Caco-2 (cell line): ENCODE data around the gene SPTBN1. TPM values are rescaled to one million over a fixed set of nuclear protein-coding genes. Genes with fewer than 3 reads are reported as not detected.
A peak's percentile ranks its signal among the peaks of the same experiment; 100 is the strongest.

Source experiments
- BruUV-seq: library from RNA; stranded (reverse); fragments of 400-500 nt; replicated peaks from 2 replicates; lab custom pipeline; 2021; lab: Mats Ljungman, UMichigan
- CTCF ChIA-PET: fragments of 300-600 bp; sonication (Branson Sonifier 250); formaldehyde crosslinking; loops from one replicate; lab custom pipeline; 2022; ENCODE audit warnings: antibody characterized with exemption; lab: Charles Lee
- POLR2A ChIA-PET: fragments of 300-600 bp; sonication (Branson Sonifier 250); formaldehyde crosslinking; loops from one replicate; lab custom pipeline; 2022; ENCODE audit warnings: antibody characterized with exemption; lab: Charles Lee
- DNase-seq, 2 experiments: peaks; one replicate each; pipeline versions ENCODE4 v3.0.0 to v3.0.0-alpha.2; 2020 to 2022
- H3K27me3 ChIP-seq: replicated peaks from 2 replicates; pipeline ENCODE4 v1.6.0; 2011; ENCODE audit warnings: low read length; ENCODE audit not compliant: control insufficient read depth, insufficient read depth
- H3K36me3 ChIP-seq: 2 replicates; pipeline ENCODE4 v1.5.1; 2011; ENCODE audit warnings: low read length; ENCODE audit not compliant: control insufficient read depth, insufficient read depth
- H3K4me1 ChIP-seq: fragments of 250-450 bp; sonication (Bioruptor Pico); 2 replicates; pipeline ENCODE4 v1.5.1; 2020; ENCODE audit warnings: mild to moderate bottlenecking
- H3K4me3 ChIP-seq: 2 replicates; pipeline ENCODE4 v1.5.1; 2011; ENCODE audit warnings: low read depth, mild to moderate bottlenecking, control low read depth, low read length
- H3K9me3 ChIP-seq: fragments of 250-450 bp; sonication (Bioruptor Pico); 2 replicates; pipeline ENCODE4 v1.5.1; 2020; ENCODE audit warnings: mild to moderate bottlenecking, moderate library complexity
- H3K27ac Mint-ChIP-seq: one replicate; pipeline ENCODE4 v1.8.0; 2022; ENCODE audit warnings: mixed read lengths; ENCODE audit not compliant: unreplicated experiment
- H3K27me3 Mint-ChIP-seq: one replicate; pipeline ENCODE4 v1.8.0; 2022; ENCODE audit warnings: mixed read lengths; ENCODE audit not compliant: insufficient read depth, unreplicated experiment
- H3K36me3 Mint-ChIP-seq: one replicate; pipeline ENCODE4 v1.8.0; 2022; ENCODE audit warnings: mild to moderate bottlenecking, mixed read lengths; ENCODE audit not compliant: insufficient read depth, unreplicated experiment
- H3K4me1 Mint-ChIP-seq: one replicate; pipeline ENCODE4 v1.8.0; 2022; ENCODE audit warnings: low read depth, mixed read lengths; ENCODE audit not compliant: unreplicated experiment
- H3K4me3 Mint-ChIP-seq: one replicate; pipeline ENCODE4 v1.8.0; 2022; ENCODE audit warnings: mild to moderate bottlenecking, moderate library complexity, mixed read lengths; ENCODE audit not compliant: unreplicated experiment
- H3K9me3 Mint-ChIP-seq: one replicate; pipeline ENCODE4 v1.8.0; 2022; ENCODE audit warnings: mixed read lengths; ENCODE audit not compliant: unreplicated experiment
- intact Hi-C: fragments of 100-400 bp; cut with micrococcal nuclease; formaldehyde crosslinking; loops from one replicate; pipeline ENCODE4 v1.10.0; 2022; ENCODE audit not compliant: unreplicated experiment
- total RNA-seq: library from RNA; stranded (reverse); gene quantifications from 2 replicates; pipeline ENCODE4 v1.2.3, GENCODE V29; 2022
- TF ChIP-seq, protein P1 (sequence below), 2 experiments: fragments of 200-600 bp in 1 of 2; IDR thresholded peaks; 1 replicate in 1 of 2; 2 replicates in 1 of 2; pipeline versions ENCODE4 v1.5.1 to v1.8.0; 2011 to 2022; ENCODE audit warnings: antibody characterized with exemption in 1 of 2, control low read depth in 1 of 2, inconsistent platforms in 1 of 2, low read depth in 1 of 2, low read length in 1 of 2, mild to moderate bottlenecking in 1 of 2, moderate library complexity in 1 of 2; ENCODE audit not compliant: insufficient read depth in 1 of 2, severe bottlenecking in 1 of 2, unreplicated experiment in 1 of 2

The SPTBN1 gene
- total RNA-seq, 1 experiment from 2014 or later: 361 TPM

DNA sequence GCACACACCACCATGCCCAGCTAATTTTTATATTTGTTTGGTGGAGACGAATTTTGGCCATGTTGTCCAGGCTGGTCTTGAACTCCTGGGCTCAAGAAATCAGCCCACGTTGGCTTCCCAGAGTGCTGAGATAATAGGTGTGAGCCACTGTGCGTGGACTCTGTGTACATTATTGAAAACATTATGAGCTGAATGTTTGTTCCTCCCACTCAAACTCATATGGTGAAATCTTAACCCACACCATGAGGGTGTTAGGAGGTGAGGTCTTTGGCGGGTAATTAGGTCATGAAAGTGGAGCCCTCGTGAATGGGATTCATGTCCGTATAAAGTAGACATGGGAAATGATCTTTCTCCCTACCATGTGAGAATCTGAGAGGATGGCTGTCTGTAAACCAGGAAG lies 83.6 kb downstream of the SPTBN1 start:
- no peaks in the 10 kb centered on the region for H3K9me3 Mint-ChIP-seq
- no peaks in the 10 kb centered on the region for H3K36me3 ChIP-seq
- H3K4me1 Mint-ChIP-seq: peaks cover 19% of the 10 kb centered on the region
- no TSS peak for BruUV-seq
- TF ChIP-seq, protein P1, sequence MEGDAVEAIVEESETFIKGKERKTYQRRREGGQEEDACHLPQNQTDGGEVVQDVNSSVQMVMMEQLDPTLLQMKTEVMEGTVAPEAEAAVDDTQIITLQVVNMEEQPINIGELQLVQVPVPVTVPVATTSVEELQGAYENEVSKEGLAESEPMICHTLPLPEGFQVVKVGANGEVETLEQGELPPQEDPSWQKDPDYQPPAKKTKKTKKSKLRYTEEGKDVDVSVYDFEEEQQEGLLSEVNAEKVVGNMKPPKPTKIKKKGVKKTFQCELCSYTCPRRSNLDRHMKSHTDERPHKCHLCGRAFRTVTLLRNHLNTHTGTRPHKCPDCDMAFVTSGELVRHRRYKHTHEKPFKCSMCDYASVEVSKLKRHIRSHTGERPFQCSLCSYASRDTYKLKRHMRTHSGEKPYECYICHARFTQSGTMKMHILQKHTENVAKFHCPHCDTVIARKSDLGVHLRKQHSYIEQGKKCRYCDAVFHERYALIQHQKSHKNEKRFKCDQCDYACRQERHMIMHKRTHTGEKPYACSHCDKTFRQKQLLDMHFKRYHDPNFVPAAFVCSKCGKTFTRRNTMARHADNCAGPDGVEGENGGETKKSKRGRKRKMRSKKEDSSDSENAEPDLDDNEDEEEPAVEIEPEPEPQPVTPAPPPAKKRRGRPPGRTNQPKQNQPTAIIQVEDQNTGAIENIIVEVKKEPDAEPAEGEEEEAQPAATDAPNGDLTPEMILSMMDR (IDR thresholded peaks at IDR 0.05; ENCODE audit: insufficient read depth in 1 of 2, low read depth in 1 of 2, low read length in 1 of 2, severe bottlenecking in 1 of 2, unreplicated experiment in 1 of 2): no peak
- peaks cover 17% of the 10 kb centered on the region for H3K36me3 Mint-ChIP-seq
- no peak for DNase-seq
- no peak overlapping the region for H3K27ac Mint-ChIP-seq
- H3K4me3 Mint-ChIP-seq: no peak overlapping the region
- ChIA-PET POLR2A (no interaction called here), CTCF (no interaction called here)
- H3K4me3 ChIP-seq: no peak overlapping the region
- H3K27me3 ChIP-seq: no peaks in the 10 kb centered on the region
- H3K4me1 ChIP-seq: peaks cover 7% of the 10 kb centered on the region; the same call in 1 of the 2 replicates
- H3K27me3 Mint-ChIP-seq: no peaks in the 10 kb centered on the region
- no peaks in the 10 kb centered on the region for H3K9me3 ChIP-seq
- intact Hi-C loops: no loop called here

DNA sequence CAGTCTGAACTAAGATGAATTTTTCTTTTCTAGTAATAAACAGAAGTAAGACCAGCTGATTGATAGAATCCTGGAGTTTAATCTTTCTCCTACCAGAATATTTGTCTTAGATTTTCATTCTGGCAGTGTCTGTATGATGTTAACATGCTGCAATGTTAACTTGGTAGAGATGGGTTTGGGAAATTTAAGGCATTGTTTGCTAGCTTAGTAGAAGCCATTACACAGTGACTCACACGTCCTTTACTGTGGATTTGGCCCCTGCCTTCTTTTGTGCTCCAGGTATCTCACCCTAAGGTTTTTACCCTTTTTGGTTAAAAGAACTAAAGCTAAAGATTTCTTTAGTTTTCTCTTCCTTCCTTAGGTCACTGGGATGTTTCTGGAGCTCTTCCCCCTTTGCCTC lies 84.1 kb downstream of the SPTBN1 start:
- no peaks in the 10 kb centered on the region for H3K36me3 ChIP-seq
- peaks cover 12% of the 10 kb centered on the region for H3K36me3 Mint-ChIP-seq
- DNase-seq: no peak
- no peak overlapping the region for H3K4me3 ChIP-seq
- intact Hi-C loops: no loop called here
- BruUV-seq: no TSS peak
- peaks cover 5% of the 10 kb centered on the region; the same call in 1 of the 2 replicates for H3K4me1 ChIP-seq
- peak overlapping the region; percentile 7 for H3K27ac Mint-ChIP-seq
- TF ChIP-seq, protein P1 (IDR thresholded peaks at IDR 0.05; ENCODE audit: insufficient read depth in 1 of 2, low read depth in 1 of 2, low read length in 1 of 2, severe bottlenecking in 1 of 2, unreplicated experiment in 1 of 2): no peak
- no peaks in the 10 kb centered on the region for H3K27me3 Mint-ChIP-seq
- ChIA-PET CTCF (no interaction called here), POLR2A (no interaction called here)
- peaks cover 14% of the 10 kb centered on the region for H3K4me1 Mint-ChIP-seq
- H3K4me3 Mint-ChIP-seq: no peak overlapping the region
- H3K9me3 Mint-ChIP-seq: no peaks in the 10 kb centered on the region
- H3K9me3 ChIP-seq: no peaks in the 10 kb centered on the region
- no peaks in the 10 kb centered on the region for H3K27me3 ChIP-seq

DNA sequence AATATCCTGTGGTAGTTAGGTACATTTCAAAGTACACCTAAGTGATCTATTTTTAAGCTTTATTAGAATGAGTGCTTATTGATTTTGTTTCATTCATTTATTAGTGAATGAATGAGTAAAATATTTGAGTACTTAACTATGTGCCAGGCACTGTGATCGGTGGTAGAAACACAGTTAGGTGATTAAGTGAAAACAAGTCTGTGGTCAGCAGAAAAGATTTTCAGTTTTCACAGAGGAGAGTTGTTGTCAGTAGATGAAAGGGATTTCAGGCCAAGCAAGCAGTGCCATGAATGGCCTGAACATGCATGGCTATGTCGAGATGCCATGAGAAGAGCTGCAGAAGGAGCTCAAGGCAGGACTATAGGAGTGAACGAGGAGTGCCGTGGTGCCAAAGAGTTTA lies 85.9 kb downstream of the SPTBN1 start:
- Mint-ChIP-seq H3K9me3 (no peaks in the 10 kb centered on the region), H3K36me3 (peaks cover 7% of the 10 kb centered on the region), H3K4me3 (no peak overlapping the region), H3K27ac (no peak overlapping the region), H3K27me3 (no peaks in the 10 kb centered on the region), H3K4me1 (peaks cover 17% of the 10 kb centered on the region)
- intact Hi-C loops: no loop called here
- H3K36me3 ChIP-seq: no peaks in the 10 kb centered on the region
- no peaks in the 10 kb centered on the region for H3K9me3 ChIP-seq
- CTCF ChIA-PET: no interaction called here
- H3K27me3 ChIP-seq: no peaks in the 10 kb centered on the region
- DNase-seq: no peak
- TF ChIP-seq, protein P1 (IDR thresholded peaks at IDR 0.05; ENCODE audit: insufficient read depth in 1 of 2, low read depth in 1 of 2, low read length in 1 of 2, severe bottlenecking in 1 of 2, unreplicated experiment in 1 of 2): no peak
- H3K4me1 ChIP-seq: peaks cover 23% of the 10 kb centered on the region
- H3K4me3 ChIP-seq: no peak overlapping the region
- POLR2A ChIA-PET: no interaction called here
- no TSS peak for BruUV-seq
